ENCODE data around the gene CNKSR3. TPM values are rescaled to one million over a fixed set of nuclear protein-coding genes. Genes with fewer than 3 reads are reported as not detected.

The CNKSR3 gene
- total RNA-seq, 1 donor from 2014 or later, result 7.4 TPM

DNA sequence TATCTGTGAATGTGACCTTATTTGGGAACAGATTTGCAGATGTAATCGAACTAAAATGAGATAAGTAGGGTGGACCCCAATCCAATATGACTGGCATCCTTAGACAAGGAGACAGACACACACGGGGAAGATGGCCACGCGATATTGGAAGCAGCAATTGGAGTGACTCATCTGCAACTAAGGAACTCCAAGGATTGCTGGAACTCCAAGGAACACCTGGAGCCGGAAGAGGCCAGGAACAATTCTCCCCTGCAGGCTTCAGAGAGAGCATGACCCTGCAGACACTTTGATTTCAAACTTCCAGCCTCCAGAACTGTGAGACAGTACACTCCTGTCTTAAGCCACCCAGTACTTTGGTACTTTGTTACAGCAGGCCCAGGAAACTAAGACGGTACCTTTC is 19.5 kb upstream of the CNKSR3 start:
- TF ChIP-seq CTCF (IDR thresholded peaks at IDR 0.05) (no peak), POLR2AphosphoS5 (IDR thresholded peaks at IDR 0.05; ENCODE audit: insufficient read depth in 1 of 2, low read depth in 1 of 2) (no peak), POLR2A (IDR thresholded peaks at IDR 0.05) (no peak)
- H3K9me3 ChIP-seq, result no peaks in the 10 kb centered on the region
- DNase-seq (ENCODE audit: extremely low spot score in 2 of 2), result no peak
- no peak overlapping the region for H3K27ac ChIP-seq
- no peaks in the 10 kb centered on the region for H3K4me1 ChIP-seq
- H3K4me3 ChIP-seq, result no peak overlapping the region
- no peaks in the 10 kb centered on the region for H3K36me3 ChIP-seq
- no peaks in the 10 kb centered on the region for H3K27me3 ChIP-seq
- intact Hi-C loops (cut with DNase I), result no loop called here

DNA sequence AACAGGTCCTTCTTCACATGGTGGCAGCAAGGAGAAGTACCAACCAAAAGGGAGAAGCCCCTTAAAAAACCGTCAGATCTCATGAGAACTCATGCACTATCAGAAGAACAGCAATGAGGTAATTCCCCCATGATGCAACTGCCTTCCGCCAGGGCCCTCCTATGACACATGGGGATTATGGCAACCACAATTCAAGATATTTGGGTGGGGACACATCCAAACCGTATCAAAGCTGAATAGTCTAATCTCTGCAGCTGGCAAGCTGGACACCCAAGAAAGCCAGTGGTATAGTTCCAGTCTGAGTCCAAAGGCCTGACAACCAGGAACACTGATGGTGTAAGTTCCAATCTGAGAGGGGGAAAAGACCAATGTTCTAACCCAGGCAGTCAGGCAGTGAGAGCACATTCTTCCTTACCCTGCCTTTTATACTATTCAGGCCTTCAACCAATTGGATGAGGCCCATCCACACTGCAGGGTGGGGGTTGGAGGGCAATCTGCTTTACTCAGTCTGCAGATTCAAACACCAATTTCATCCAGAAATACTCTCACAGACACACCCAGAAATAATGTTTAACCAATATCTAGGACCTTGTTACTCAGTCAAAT is 17.9 kb upstream of the CNKSR3 start:
- no peak overlapping the region for H3K27ac ChIP-seq
- no peak for DNase-seq (ENCODE audit: extremely low spot score in 2 of 2)
- no peak for TF ChIP-seq CTCF (IDR thresholded peaks at IDR 0.05)
- TF ChIP-seq POLR2A (IDR thresholded peaks at IDR 0.05), result no peak
- TF ChIP-seq POLR2AphosphoS5 (IDR thresholded peaks at IDR 0.05; ENCODE audit: insufficient read depth in 1 of 2, low read depth in 1 of 2), result no peak
- H3K4me1 ChIP-seq, result no peaks in the 10 kb centered on the region
- intact Hi-C loops (cut with DNase I), result no loop called here
- no peaks in the 10 kb centered on the region for H3K27me3 ChIP-seq
- H3K9me3 ChIP-seq, result no peaks in the 10 kb centered on the region
- H3K36me3 ChIP-seq, result no peaks in the 10 kb centered on the region
- no peak overlapping the region for H3K4me3 ChIP-seq

DNA sequence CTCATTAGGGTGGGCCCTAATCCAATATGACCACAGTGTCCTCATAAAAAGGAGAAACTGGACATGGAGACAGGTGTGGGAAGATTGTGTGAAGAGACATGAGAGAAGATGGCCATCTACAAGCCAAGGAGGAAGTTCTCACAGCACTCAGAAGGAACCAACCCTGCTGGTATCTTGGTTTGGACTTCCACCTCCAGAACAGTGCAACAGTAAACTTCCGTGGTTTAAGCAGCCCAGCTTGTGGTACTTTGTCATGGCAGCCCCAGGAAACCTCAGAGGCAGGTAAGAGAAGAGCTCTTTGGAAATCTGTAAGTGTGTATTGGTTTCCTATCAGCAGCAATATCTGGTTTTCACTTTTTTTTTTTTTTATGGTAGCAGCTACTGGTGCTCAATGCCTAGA is 16.5 kb upstream of the CNKSR3 start:
- H3K4me3 ChIP-seq, result no peak overlapping the region
- no peaks in the 10 kb centered on the region for H3K36me3 ChIP-seq
- TF ChIP-seq CTCF (IDR thresholded peaks at IDR 0.05) (no peak), POLR2AphosphoS5 (IDR thresholded peaks at IDR 0.05; ENCODE audit: insufficient read depth in 1 of 2, low read depth in 1 of 2) (no peak), POLR2A (IDR thresholded peaks at IDR 0.05) (no peak)
- H3K9me3 ChIP-seq, result no peaks in the 10 kb centered on the region
- DNase-seq (ENCODE audit: extremely low spot score in 2 of 2), result no peak
- intact Hi-C loops (cut with DNase I), result no loop called here
- H3K27me3 ChIP-seq, result no peaks in the 10 kb centered on the region
- no peak overlapping the region for H3K27ac ChIP-seq
- H3K4me1 ChIP-seq, result no peaks in the 10 kb centered on the region

DNA sequence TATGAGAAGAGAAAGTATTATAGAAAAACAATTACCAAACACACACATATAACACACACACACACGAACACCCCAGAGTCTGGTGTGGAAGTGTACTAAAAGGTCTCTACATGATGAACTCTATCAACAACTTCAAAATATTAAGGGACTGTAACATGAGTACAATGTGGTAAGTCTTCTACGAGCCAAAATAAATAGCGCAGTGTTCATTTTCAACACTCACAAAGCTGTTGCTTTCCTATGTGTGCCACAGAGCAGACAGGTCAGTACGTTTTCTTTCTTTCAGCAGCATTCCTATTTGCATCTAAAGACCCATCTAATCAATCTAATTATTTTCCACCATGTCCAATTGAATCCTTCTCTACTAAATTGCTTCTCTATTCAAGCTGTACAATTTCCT is 12.1 kb upstream of the CNKSR3 start:
- intact Hi-C loops (cut with DNase I), result no loop called here
- Histone ChIP-seq H3K36me3 (no peaks in the 10 kb centered on the region), H3K27ac (no peak overlapping the region), H3K27me3 (no peaks in the 10 kb centered on the region), H3K4me3 (no peak overlapping the region), H3K9me3 (no peaks in the 10 kb centered on the region), H3K4me1 (no peaks in the 10 kb centered on the region)
- TF ChIP-seq POLR2AphosphoS5 (IDR thresholded peaks at IDR 0.05; ENCODE audit: insufficient read depth in 1 of 2, low read depth in 1 of 2) (no peak), POLR2A (IDR thresholded peaks at IDR 0.05) (no peak), CTCF (IDR thresholded peaks at IDR 0.05) (no peak)
- no peak for DNase-seq (ENCODE audit: extremely low spot score in 2 of 2)

GRCh38 chr6:154521412-154521811 is 10.9 kb upstream of the CNKSR3 start:
- Histone ChIP-seq H3K4me3 (no peak overlapping the region), H3K9me3 (no peaks in the 10 kb centered on the region)
- intact Hi-C loops (cut with DNase I), result no loop called here

More at GRCh38 chr6:154521412-154521811, 10.9 kb upstream of the CNKSR3 start:
- TF ChIP-seq CTCF (IDR thresholded peaks at IDR 0.05), result no peak
- no peak for TF ChIP-seq POLR2AphosphoS5 (IDR thresholded peaks at IDR 0.05; ENCODE audit: insufficient read depth in 1 of 2, low read depth in 1 of 2)
- no peak for TF ChIP-seq POLR2A (IDR thresholded peaks at IDR 0.05)
- no peak overlapping the region for H3K27ac ChIP-seq
- no peaks in the 10 kb centered on the region for H3K36me3 ChIP-seq
- H3K4me1 ChIP-seq, result peaks cover 1% of the 10 kb centered on the region
- DNase-seq (ENCODE audit: extremely low spot score in 2 of 2), result no peak
- H3K27me3 ChIP-seq, result no peaks in the 10 kb centered on the region
